Endothelial cell of umbilical vein (primary cell): ENCODE results near the gene SOHLH2. TPM values are rescaled to one million over a fixed set of nuclear protein-coding genes. Genes with fewer than 3 reads are reported as not detected.

Source experiments
- BruUV-seq: library from RNA; stranded (reverse); fragments of 400-500 nt; replicated peaks from 2 replicates; lab custom pipeline; 2021; lab: Mats Ljungman, UMichigan
- CTCF ChIA-PET: fragments of 300-600, 350-600 bp; sonication (Branson Sonifier 250); formaldehyde crosslinking; loops from one replicate; lab custom pipeline; 2021; ENCODE audit warnings: antibody characterized with exemption, inconsistent platforms; lab: Charles Lee
- POLR2A ChIA-PET: fragments of 300-600, 350-600 bp; sonication (Branson Sonifier 250); formaldehyde crosslinking; loops from one replicate; lab custom pipeline; 2021; ENCODE audit warnings: antibody characterized with exemption, inconsistent platforms; lab: Charles Lee
- DNase-seq: peaks from one replicate; pipeline ENCODE4 v3.0.0-alpha.2; 2011; ENCODE audit warnings: low read depth, low spot score
- FAIRE-seq: peaks from 2 replicates; lab custom pipeline; 2011; peaks lifted over from hg19 to GRCh38; lab: Jason Lieb, UNC
- H2AFZ ChIP-seq: 2 replicates; pipeline ENCODE4 v1.6.0; 2012; ENCODE audit warnings: low read depth, low read length, control low read depth, inconsistent platforms
- H3K27ac ChIP-seq: 2 replicates; pipeline ENCODE4 v1.5.1; 2011; ENCODE audit warnings: low read depth, mild to moderate bottlenecking, control low read depth, low read length, moderate library complexity; ENCODE audit not compliant: insufficient read depth
- H3K27me3 ChIP-seq, 2 experiments: 2 replicates each; pipeline versions ENCODE4 v1.6.0 to v1.6.1; 2011; ENCODE audit warnings: low read length in 2 of 2, mixed read lengths in 1 of 2; ENCODE audit not compliant: control insufficient read depth in 2 of 2, insufficient read depth in 2 of 2
- H3K36me3 ChIP-seq, 2 experiments: 2 replicates in 1 of 2; 3 replicates in 1 of 2; pipeline ENCODE4 v1.5.1; 2011; ENCODE audit warnings: low read length in 2 of 2, mild to moderate bottlenecking in 1 of 2, moderate library complexity in 1 of 2; ENCODE audit not compliant: control insufficient read depth in 2 of 2, insufficient read depth in 2 of 2; ENCODE audit errors: extremely low read depth in 1 of 2
- H3K4me1 ChIP-seq: 3 replicates; pipeline ENCODE4 v1.5.1; 2011; ENCODE audit warnings: mild to moderate bottlenecking, low read length; ENCODE audit not compliant: control insufficient read depth, insufficient read depth; ENCODE audit errors: extremely low read depth
- H3K4me2 ChIP-seq: 2 replicates; pipeline ENCODE4 v1.6.1; 2011; ENCODE audit warnings: low read length, control low read depth, mixed read lengths; ENCODE audit not compliant: insufficient read depth
- H3K4me3 ChIP-seq, 3 experiments: fragments of 200-600 bp in 1 of 3; sonication (generic), shearing (Covaris generic) in 1 of 3; replicated peaks in 1 of 3; 2 replicates each; pipeline ENCODE4 v1.5.1; 2011 to 2016; ENCODE audit warnings: control low read depth in 3 of 3, low read length in 3 of 3, mild to moderate bottlenecking in 2 of 3, inconsistent platforms in 1 of 3, low read depth in 1 of 3, moderate library complexity in 1 of 3; ENCODE audit not compliant: insufficient read depth in 1 of 3
- H3K79me2 ChIP-seq: 2 replicates; pipeline ENCODE4 v1.6.0; 2012; ENCODE audit warnings: low read length, inconsistent platforms; ENCODE audit not compliant: control insufficient read depth, insufficient read depth
- H3K9ac ChIP-seq: replicated peaks from 2 replicates; pipeline ENCODE3; 2011; ENCODE audit warnings: low read length, control low read depth; ENCODE audit not compliant: insufficient read depth; ENCODE audit errors: extremely low read depth
- H3K9me1 ChIP-seq: replicated peaks from 3 replicates; pipeline ENCODE4 v1.6.0; 2011; ENCODE audit warnings: mild to moderate bottlenecking, low read length; ENCODE audit not compliant: control insufficient read depth, insufficient read depth; ENCODE audit errors: extremely low read depth
- H3K9me3 ChIP-seq: replicated peaks from 2 replicates; pipeline ENCODE4 v1.5.1; 2012; ENCODE audit warnings: low read length, inconsistent platforms; ENCODE audit not compliant: control insufficient read depth, insufficient read depth
- H4K20me1 ChIP-seq: replicated peaks from 2 replicates; pipeline ENCODE3; 2011; ENCODE audit warnings: mild to moderate bottlenecking, low read length; ENCODE audit not compliant: control insufficient read depth, insufficient read depth; ENCODE audit errors: extremely low read depth
- CTCF ChIP-seq, 2 donors: IDR thresholded peaks; 1 replicate in 1 of 2; 2 replicates in 1 of 2; pipeline ENCODE4 v1.5.1; 2011; ENCODE audit warnings: low read length in 2 of 2, mild to moderate bottlenecking in 2 of 2, moderate library complexity in 2 of 2, control low read depth in 1 of 2, inconsistent platforms in 1 of 2, low read depth in 1 of 2; ENCODE audit not compliant: insufficient read depth in 1 of 2; ENCODE audit errors: extremely low read depth in 1 of 2
- EZH2 ChIP-seq: IDR thresholded peaks from 2 replicates; pipeline ENCODE4 v1.6.1; 2012; ENCODE audit warnings: borderline replicate concordance, low read depth, mild to moderate bottlenecking, moderate library complexity, low read length, inconsistent platforms; ENCODE audit not compliant: severe bottlenecking
- FOS ChIP-seq: IDR thresholded peaks from 2 replicates; pipeline ENCODE4 v1.6.1; 2011; ENCODE audit warnings: mild to moderate bottlenecking, low read length, moderate library complexity, borderline replicate concordance; ENCODE audit not compliant: insufficient read depth
- GATA2 ChIP-seq: IDR thresholded peaks from 2 replicates; pipeline ENCODE4 v1.7.0; 2011; ENCODE audit warnings: low read depth, mild to moderate bottlenecking, moderate library complexity, mixed read lengths, low read length; ENCODE audit not compliant: insufficient read length, insufficient read depth
- JUN ChIP-seq: IDR thresholded peaks from 2 replicates; pipeline ENCODE4 v1.6.1; 2011; ENCODE audit warnings: borderline replicate concordance, low read depth; ENCODE audit not compliant: insufficient read length, insufficient read depth
- MAX ChIP-seq: IDR thresholded peaks from 2 replicates; pipeline ENCODE4 v1.6.1; 2011; ENCODE audit not compliant: insufficient read depth, insufficient read length
- MYC ChIP-seq: IDR thresholded peaks from one replicate; pipeline ENCODE4 v1.6.1; 2011; ENCODE audit warnings: mild to moderate bottlenecking, low read depth, low read length
- POLR2A ChIP-seq: IDR thresholded peaks from 2 replicates; pipeline ENCODE4 v1.6.1; 2012; ENCODE audit warnings: low read depth, mild to moderate bottlenecking, control low read depth, low read length
- POLR2AphosphoS5 ChIP-seq: IDR thresholded peaks from 2 replicates; pipeline ENCODE4 v1.6.1; 2012; ENCODE audit warnings: low read depth, mild to moderate bottlenecking, control low read depth, low read length, moderate library complexity; ENCODE audit not compliant: insufficient read depth
- dilution Hi-C: fragments of 300-500 bp; cut with MboI; formaldehyde crosslinking; loops from one replicate; pipeline ENCODE4 v1.15.0; 2019; ENCODE audit warnings: low sequenced_read_pairs; ENCODE audit not compliant: extremely low pct_ligation_motif_present
- intact Hi-C: fragments of 100-400 bp; cut with micrococcal nuclease; formaldehyde crosslinking; loops from one replicate; pipeline ENCODE4 v1.10.0; 2022
- polyA plus RNA-seq, 4 experiments: library from polyadenylated mRNA; depleted of rRNA in 3 of 4; stranded (reverse) in 3 of 4; unstranded in 1 of 4; fragments of >200 nt; gene quantifications; 2 replicates each; pipeline versions ENCODE4 v1.2.1 to v1.2.3, GENCODE V29; 2011 to 2012; ENCODE audit warnings: missing spikeins in 1 of 4
- total RNA-seq: library from RNA; stranded (reverse); gene quantifications from 2 replicates; pipeline ENCODE4 v1.2.3, GENCODE V29; 2021

Gene SOHLH2
- total and polyA plus RNA-seq, 2 donors (not counting 3 experiments of a cell fraction or from before 2014, with no cell fraction given) = 0.11 to 0.55 TPM

GRCh38 chr13:36160297-36160696 lies 54.1 kb downstream of the SOHLH2 start:
- Histone ChIP-seq H3K27me3 (peaks cover 0 to 2% of the 10 kb centered on the region in 2 experiments), H3K27ac (no peak overlapping the region), H3K9me1 (no peaks in the 10 kb centered on the region), H3K4me2 (no peak overlapping the region), H4K20me1 (no peaks in the 10 kb centered on the region), H3K4me1 (no peaks in the 10 kb centered on the region), H3K9ac (no peak overlapping the region), H3K9me3 (no peaks in the 10 kb centered on the region), H2AFZ (no peak overlapping the region), H3K4me3 (no peak overlapping the region), H3K36me3 (no peaks in the 10 kb centered on the region), H3K79me2 (no peaks in the 10 kb centered on the region)
- dilution Hi-C loops = no loop called here
- no peak for DNase-seq
- CTCF ChIA-PET = interaction anchor here (1.0 kb wide), 1 partner anchor 54 kb away, joined by 3 read pairs; no protein-coding TSS in a partner anchor
- TF ChIP-seq JUN (no peak), POLR2A (no peak), MAX (no peak)
- no peak for FAIRE-seq
- POLR2A ChIA-PET = no interaction called here
- no TSS peak for BruUV-seq
- intact Hi-C loops = no loop called here

GRCh38 chr13:36158611-36159010 lies 55.7 kb downstream of the SOHLH2 start:
- DNase-seq (no peak), FAIRE-seq (no peak)
- Histone ChIP-seq H3K27me3 (peaks cover 2 to 3% of the 10 kb centered on the region in 2 experiments), H4K20me1 (no peaks in the 10 kb centered on the region), H3K79me2 (no peaks in the 10 kb centered on the region), H3K27ac (no peak overlapping the region), H3K4me1 (no peaks in the 10 kb centered on the region), H3K9me1 (no peaks in the 10 kb centered on the region), H2AFZ (no peak overlapping the region), H3K4me3 (no peak overlapping the region), H3K9me3 (no peaks in the 10 kb centered on the region), H3K9ac (no peak overlapping the region), H3K4me2 (no peak overlapping the region), H3K36me3 (no peaks in the 10 kb centered on the region)
- dilution Hi-C loops = no loop called here
- no TSS peak for BruUV-seq
- ChIA-PET CTCF (no interaction called here), POLR2A (no interaction called here)
- no peak for TF ChIP-seq FOS
- no peak for TF ChIP-seq GATA2
- no peak for TF ChIP-seq MYC
- TF ChIP-seq CTCF (IDR thresholded peaks at IDR 0.05; ENCODE audit: extremely low read depth in 1 of 2, insufficient read depth in 1 of 2, low read depth in 1 of 2, low read length in 2 of 2) = no peak
- TF ChIP-seq EZH2 = no peak
- no peak for TF ChIP-seq JUN
- no peak for TF ChIP-seq POLR2AphosphoS5
- no peak for TF ChIP-seq POLR2A
- no peak for TF ChIP-seq MAX
- intact Hi-C loops = no loop called here
